Activated T-cell treated with anti-CD3 and anti-CD28 coated beads, Interleukin-2, amount 50 U/mL, for 4 hours (primary cell): ENCODE results near the gene LNX2. TPM values are rescaled to one million over a fixed set of nuclear protein-coding genes. Genes with fewer than 3 reads are reported as not detected.
A peak's percentile ranks its signal among the peaks of the same experiment; 100 is the strongest.
"Not testable (repeated sequence)": the region's sequence is repeated elsewhere in the genome, so short reads cannot be mapped to it uniquely, and the experiment has no call there.

Source experiments
- ATAC-seq, 2 donors: fragments of 200-7000 bp; cut with Tn5 transposase; one replicate each; pipeline ENCODE4 v1.10.0; 2021
- DNase-seq: peaks from one replicate; pipeline ENCODE4 v3.0.0-alpha.2; 2020
- H3K27me3 Mint-ChIP-seq: one replicate; pipeline ENCODE4 v1.8.0; 2021; ENCODE audit warnings: low read depth, mixed read lengths
- H3K36me3 Mint-ChIP-seq: one replicate; pipeline ENCODE4 v1.8.0; 2022; ENCODE audit warnings: mixed read lengths; ENCODE audit not compliant: insufficient read depth
- H3K4me1 Mint-ChIP-seq: one replicate; pipeline ENCODE4 v1.8.0; 2021; ENCODE audit warnings: low read depth, mixed read lengths
- H3K4me3 Mint-ChIP-seq: one replicate; pipeline ENCODE4 v1.8.0; 2021; ENCODE audit warnings: mild to moderate bottlenecking, moderate library complexity, mixed read lengths
- H3K9me3 Mint-ChIP-seq: one replicate; pipeline ENCODE4 v1.8.0; 2021; ENCODE audit warnings: mixed read lengths
- total RNA-seq, 3 donors: library from RNA; stranded (reverse); gene quantifications; one replicate each; pipeline ENCODE4 v1.2.1, GENCODE V29; 2021

The LNX2 gene
- total RNA-seq, 3 donors from 2014 or later = 2.8 to 3.4 (median 2.8) TPM

- ATAC-seq (peak in 1 of 2 donors; percentile 43), DNase-seq (no peak)
- Mint-ChIP-seq H3K27me3 (no peaks in the 10 kb centered on the region), H3K4me1 (peaks cover 59% of the 10 kb centered on the region), H3K36me3 (peaks cover 29% of the 10 kb centered on the region), H3K4me3 (no peak overlapping the region), H3K9me3 (no peaks in the 10 kb centered on the region)
Observed at GRCh38 chr13:27631665-27632064, 11.3 kb upstream of the LNX2 start.

GRCh38 chr13:27631156-27631555, 10.8 kb upstream of the LNX2 start:
- no peaks in the 10 kb centered on the region for H3K9me3 Mint-ChIP-seq
- peaks cover 32% of the 10 kb centered on the region for H3K36me3 Mint-ChIP-seq
- DNase-seq = no peak
- H3K4me3 Mint-ChIP-seq = no peak overlapping the region
- peaks cover 58% of the 10 kb centered on the region for H3K4me1 Mint-ChIP-seq
- H3K27me3 Mint-ChIP-seq = no peaks in the 10 kb centered on the region
- no peak for ATAC-seq

DNA sequence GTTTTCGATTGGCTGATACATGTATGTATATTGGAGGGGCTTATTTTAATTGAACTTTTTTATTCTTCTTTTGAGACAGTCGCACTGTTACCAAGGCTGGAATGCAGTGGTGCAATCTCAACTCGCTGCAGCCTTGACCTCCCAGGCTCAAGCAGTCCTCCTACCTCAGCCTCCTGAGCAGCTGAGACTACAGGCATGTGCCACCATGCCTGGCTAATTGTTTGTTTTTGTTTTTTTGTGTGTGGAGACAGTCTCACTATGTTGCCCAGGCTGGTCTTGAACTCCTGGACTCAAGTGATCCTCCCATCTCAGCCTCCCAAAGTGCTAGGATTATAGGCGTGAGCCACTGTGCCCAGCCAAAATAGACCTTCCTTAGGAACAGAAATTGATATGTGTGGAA, 8.4 kb upstream of the LNX2 start:
- not testable (repeated sequence) for H3K4me3 Mint-ChIP-seq, H3K27me3 Mint-ChIP-seq, H3K9me3 Mint-ChIP-seq, DNase-seq, ATAC-seq
- Mint-ChIP-seq H3K4me1 (peaks cover 63% of the 10 kb centered on the region), H3K36me3 (peaks cover 49% of the 10 kb centered on the region)

DNA sequence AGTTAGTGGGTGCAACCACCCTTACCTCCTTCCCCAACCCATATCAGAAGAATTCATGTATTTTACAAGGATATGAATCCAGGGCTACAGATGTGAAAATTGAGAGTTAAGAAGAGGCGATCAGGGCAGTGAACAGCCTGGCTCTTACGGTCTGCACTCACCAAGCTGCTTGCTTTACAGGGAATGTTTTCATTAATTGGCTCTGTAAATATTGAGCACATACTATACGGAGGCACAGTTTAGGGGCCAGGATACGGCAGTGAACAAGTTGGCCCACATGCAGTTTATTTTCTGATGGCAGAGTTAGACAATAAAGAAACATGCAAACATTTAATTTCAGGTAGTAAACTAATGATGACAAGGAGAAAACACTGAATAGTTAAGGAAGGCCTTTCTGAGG, 7.8 kb upstream of the LNX2 start:
- Mint-ChIP-seq H3K4me3 (no peak overlapping the region), H3K9me3 (no peaks in the 10 kb centered on the region), H3K27me3 (no peaks in the 10 kb centered on the region), H3K36me3 (peaks cover 48% of the 10 kb centered on the region), H3K4me1 (peaks cover 70% of the 10 kb centered on the region)
- DNase-seq = no peak
- no peak for ATAC-seq

DNA sequence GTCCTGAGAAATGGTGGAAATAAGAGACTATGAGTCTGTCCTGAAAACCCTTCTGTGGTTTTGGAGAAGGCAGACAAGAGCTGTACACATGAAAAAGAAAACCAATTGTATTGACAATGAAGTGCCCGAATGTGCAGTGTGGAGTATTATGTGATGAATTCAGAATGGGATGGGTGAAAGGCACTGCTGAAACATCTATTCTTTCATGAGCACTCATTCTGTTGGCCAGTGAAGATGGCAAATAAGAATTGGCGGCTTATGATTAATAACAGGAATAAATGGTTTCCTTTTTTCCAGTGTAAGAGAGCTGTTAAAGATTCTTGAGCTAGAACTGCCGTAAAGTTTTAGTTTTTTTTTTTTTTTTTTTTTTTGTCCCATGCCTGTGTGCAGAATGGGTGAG, 7.1 kb upstream of the LNX2 start:
- peaks cover 74% of the 10 kb centered on the region for H3K4me1 Mint-ChIP-seq
- peaks cover 47% of the 10 kb centered on the region for H3K36me3 Mint-ChIP-seq
- no peaks in the 10 kb centered on the region for H3K27me3 Mint-ChIP-seq
- H3K9me3 Mint-ChIP-seq = no peaks in the 10 kb centered on the region
- DNase-seq = no peak
- no peak overlapping the region for H3K4me3 Mint-ChIP-seq
- no peak for ATAC-seq

- Mint-ChIP-seq H3K36me3 (peaks cover 44% of the 10 kb centered on the region), H3K9me3 (no peaks in the 10 kb centered on the region), H3K4me3 (no peak overlapping the region), H3K27me3 (no peaks in the 10 kb centered on the region), H3K4me1 (peaks cover 67% of the 10 kb centered on the region)
- no peak for ATAC-seq
- DNase-seq = no peak
Observed at GRCh38 chr13:27625839-27626238, 5.5 kb upstream of the LNX2 start.

DNA sequence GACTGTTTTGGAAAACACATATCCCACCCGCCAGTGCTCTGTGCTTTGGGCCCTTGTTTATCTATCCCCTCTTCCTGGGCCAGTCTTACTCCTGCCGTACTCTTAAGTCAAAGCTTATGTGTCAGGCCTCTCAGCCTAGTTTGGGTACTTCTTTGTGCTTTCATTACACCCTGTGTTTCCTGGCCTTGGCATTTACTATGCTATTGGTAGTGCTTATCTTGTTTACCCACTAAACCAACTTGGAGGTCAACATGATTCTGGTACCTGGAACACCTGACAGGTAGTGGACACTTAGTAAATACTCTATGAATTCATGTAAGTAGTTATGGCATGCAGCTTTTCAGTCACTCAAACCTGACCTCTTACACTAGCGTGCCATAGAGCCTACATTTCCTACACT, 3.7 kb upstream of the LNX2 start:
- Mint-ChIP-seq H3K9me3 (no peaks in the 10 kb centered on the region), H3K27me3 (no peaks in the 10 kb centered on the region), H3K36me3 (peaks cover 43% of the 10 kb centered on the region), H3K4me1 (peaks cover 65% of the 10 kb centered on the region), H3K4me3 (no peak overlapping the region)
- ATAC-seq = no peak
- no peak for DNase-seq

- no peaks in the 10 kb centered on the region for H3K9me3 Mint-ChIP-seq
- peaks cover 39% of the 10 kb centered on the region for H3K36me3 Mint-ChIP-seq
- no peak for ATAC-seq
- peak overlapping the region; percentile 94 for H3K4me3 Mint-ChIP-seq
- DNase-seq = no peak
- peaks cover 69% of the 10 kb centered on the region for H3K4me1 Mint-ChIP-seq
- H3K27me3 Mint-ChIP-seq = no peaks in the 10 kb centered on the region
Observed at GRCh38 chr13:27622881-27623280, 2.6 kb upstream of the LNX2 start.

GRCh38 chr13:27622102-27622820, 1.9 kb upstream of the LNX2 start:
- Mint-ChIP-seq H3K9me3 (no peaks in the 10 kb centered on the region), H3K4me1 (peaks cover 67% of the 10 kb centered on the region), H3K4me3 (peak overlapping the region; percentile 94), H3K27me3 (no peaks in the 10 kb centered on the region), H3K36me3 (peaks cover 33% of the 10 kb centered on the region)
- DNase-seq (no peak), ATAC-seq (no peak)

DNA sequence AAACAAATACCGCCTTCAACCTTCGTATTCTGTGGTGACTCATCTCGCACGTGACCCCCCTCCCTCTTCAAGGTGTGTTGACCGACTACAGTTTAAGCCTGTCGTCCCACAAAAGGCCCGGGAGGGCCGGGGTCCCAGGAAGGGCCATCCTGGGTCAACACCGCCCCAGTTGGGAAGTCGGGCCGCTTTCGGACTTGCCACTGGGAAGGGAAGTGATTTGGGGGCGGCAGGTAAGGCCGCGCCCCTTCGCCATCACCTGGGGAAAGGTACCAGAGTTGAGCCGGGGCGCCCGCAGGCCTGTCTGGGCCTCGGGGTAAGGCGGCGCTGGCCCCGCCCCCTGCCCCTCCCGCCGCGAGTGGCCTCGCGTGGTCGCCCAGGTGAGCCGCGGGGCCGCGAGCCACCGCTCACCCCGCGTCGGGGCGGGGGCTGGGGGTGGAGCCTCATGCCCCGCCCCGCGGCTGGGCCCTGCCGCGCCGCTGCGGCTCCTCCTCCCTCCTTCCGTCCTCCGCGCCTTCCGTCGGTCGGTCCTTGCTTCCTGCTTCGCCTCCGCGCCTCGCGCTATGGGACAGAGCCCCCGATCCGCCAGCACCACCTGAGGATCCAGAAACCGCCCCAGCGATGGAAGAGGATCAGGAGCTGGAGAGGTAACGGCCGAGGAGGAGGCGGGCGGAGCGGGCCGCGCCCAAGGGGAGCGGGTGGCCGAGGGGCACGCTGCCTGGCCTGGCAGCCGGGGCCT, 1.2 kb upstream of the LNX2 start, which contains the start of gene POLR1D:
Gene POLR1D (plus strand): TSS at position 527 of the 736 bp plus-strand sequence. CDS start 92 bp downstream, at position 619.
- DNase-seq (peak; percentile 78), ATAC-seq (peak; percentile 75 to 78)
- Mint-ChIP-seq H3K27me3 (no peaks in the 10 kb centered on the region), H3K36me3 (peaks cover 27% of the 10 kb centered on the region), H3K4me3 (peak within 1 kb of the TSS; percentile 94), H3K9me3 (no peaks in the 10 kb centered on the region), H3K4me1 (peaks cover 60% of the 10 kb centered on the region)

GRCh38 chr13:27621116-27621365, 712 bp upstream of the LNX2 start:
- DNase-seq (peak; percentile 18), ATAC-seq (peak in 1 of 2 donors; percentile 0)
- peaks cover 56% of the 10 kb centered on the region for H3K4me1 Mint-ChIP-seq
- peak overlapping the region; percentile 93 for H3K4me3 Mint-ChIP-seq
- H3K9me3 Mint-ChIP-seq = no peaks in the 10 kb centered on the region
- peaks cover 23% of the 10 kb centered on the region for H3K36me3 Mint-ChIP-seq
- no peaks in the 10 kb centered on the region for H3K27me3 Mint-ChIP-seq

DNA sequence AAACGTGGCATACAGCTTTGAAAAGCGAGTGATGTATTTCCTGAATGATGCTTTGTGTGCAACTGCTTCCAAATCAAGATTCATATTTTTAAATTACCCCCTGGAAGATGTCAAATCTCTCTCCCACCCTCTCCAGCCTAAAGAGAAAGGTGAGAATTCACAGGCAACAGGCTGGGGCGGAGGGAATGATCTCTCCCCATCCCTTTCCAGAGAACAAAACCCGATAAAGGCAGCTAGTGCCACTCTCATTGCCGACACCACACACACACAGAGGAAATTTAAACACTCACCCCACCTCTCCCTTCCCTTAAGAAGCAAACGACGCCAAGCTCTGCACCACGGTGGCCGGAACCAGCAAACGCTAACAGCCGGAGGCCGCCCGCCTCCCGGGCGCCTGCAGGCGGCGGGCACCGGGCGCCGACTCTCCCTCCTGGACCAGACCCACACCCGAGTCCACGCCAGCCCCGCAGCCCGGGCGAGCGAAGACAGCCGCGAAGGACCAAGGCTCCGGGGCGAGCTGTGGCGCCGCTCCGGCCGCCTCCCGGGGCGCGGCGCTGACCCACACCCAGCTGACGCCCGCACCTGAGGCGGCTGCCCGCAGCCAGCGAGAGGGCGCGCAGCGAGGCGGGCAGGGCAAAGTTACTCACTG, 477 bp downstream of the LNX2 start:
- Mint-ChIP-seq H3K4me3 (peak overlapping the region; percentile 93), H3K4me1 (peaks cover 46% of the 10 kb centered on the region), H3K27me3 (no peaks in the 10 kb centered on the region), H3K9me3 (no peaks in the 10 kb centered on the region), H3K36me3 (peaks cover 15% of the 10 kb centered on the region)
- peak; percentile 23 to 30 for ATAC-seq
- peak; percentile 26 for DNase-seq

GRCh38 chr13:27619093-27619727, 1.1 kb downstream of the LNX2 start:
- Mint-ChIP-seq H3K36me3 (peaks cover 17% of the 10 kb centered on the region), H3K4me3 (peak overlapping the region; percentile 93), H3K9me3 (no peaks in the 10 kb centered on the region), H3K27me3 (no peaks in the 10 kb centered on the region), H3K4me1 (peaks cover 45% of the 10 kb centered on the region)
- no peak for DNase-seq
- ATAC-seq = no peak

DNA sequence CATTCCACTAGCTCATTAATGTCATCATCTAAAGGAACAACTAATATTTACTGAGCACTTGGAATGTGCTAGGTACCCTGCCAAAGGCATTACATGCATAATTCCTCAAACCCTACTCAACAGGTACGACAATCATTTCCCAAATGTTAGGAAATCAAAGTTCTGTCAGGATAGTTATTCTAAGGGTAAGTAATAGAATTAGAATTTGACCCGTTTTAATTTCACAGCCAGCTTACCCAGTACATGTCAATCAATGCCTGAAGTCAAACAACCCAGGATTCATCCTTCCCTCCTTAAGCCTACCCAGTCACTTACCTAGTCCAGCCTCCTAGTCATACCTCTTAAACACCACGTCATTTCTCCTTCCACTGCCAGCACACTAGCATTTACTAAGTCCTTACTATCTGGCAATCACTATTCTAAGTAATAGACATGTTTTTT, 2.4 kb downstream of the LNX2 start:
- no peak for DNase-seq
- no peaks in the 10 kb centered on the region for H3K9me3 Mint-ChIP-seq
- H3K4me1 Mint-ChIP-seq = peaks cover 37% of the 10 kb centered on the region
- no peak overlapping the region for H3K4me3 Mint-ChIP-seq
- no peak for ATAC-seq
- peaks cover 14% of the 10 kb centered on the region for H3K36me3 Mint-ChIP-seq
- no peaks in the 10 kb centered on the region for H3K27me3 Mint-ChIP-seq
